ENCODE data around the gene PLGLB2.
"Not testable (repeated sequence)": the region's sequence is repeated elsewhere in the genome, so short reads cannot be mapped to it uniquely, and the experiment has no call there.

PLGLB2 gene

DNA sequence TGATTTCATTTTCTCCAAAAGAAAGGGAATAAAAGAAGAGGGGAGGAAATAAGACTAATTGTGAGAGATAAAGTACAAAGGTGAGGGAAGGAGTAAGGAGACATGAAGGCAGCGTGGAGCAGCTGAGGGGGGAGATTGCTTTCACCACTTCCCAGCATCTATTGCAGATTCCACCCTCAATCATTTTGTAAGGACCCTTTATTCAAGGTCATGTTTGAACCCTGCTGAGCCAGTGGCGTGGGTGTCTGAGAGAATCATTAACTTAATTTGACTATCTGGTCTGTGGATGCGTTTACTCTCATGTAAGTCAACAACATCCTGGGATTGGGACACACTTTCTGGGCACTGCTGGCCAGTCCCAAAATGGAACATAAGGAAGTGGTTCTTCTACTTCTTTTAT is at the start of gene PLGLB2:
TSS of gene PLGLB2 (plus strand) at position 297 of the 400 bp plus-strand sequence. CDS start at position 364, 67 bp downstream.
- not testable (repeated sequence) for DNase-seq

- DNase-seq: not testable (repeated sequence)
Observed at GRCh38 chr2:87704572-87705323, 43.1 kb upstream of the PLGLB2 start.

- not testable (repeated sequence) for DNase-seq
Observed at GRCh38 chr2:87708368-87708767, 39.5 kb upstream of the PLGLB2 start.

DNA sequence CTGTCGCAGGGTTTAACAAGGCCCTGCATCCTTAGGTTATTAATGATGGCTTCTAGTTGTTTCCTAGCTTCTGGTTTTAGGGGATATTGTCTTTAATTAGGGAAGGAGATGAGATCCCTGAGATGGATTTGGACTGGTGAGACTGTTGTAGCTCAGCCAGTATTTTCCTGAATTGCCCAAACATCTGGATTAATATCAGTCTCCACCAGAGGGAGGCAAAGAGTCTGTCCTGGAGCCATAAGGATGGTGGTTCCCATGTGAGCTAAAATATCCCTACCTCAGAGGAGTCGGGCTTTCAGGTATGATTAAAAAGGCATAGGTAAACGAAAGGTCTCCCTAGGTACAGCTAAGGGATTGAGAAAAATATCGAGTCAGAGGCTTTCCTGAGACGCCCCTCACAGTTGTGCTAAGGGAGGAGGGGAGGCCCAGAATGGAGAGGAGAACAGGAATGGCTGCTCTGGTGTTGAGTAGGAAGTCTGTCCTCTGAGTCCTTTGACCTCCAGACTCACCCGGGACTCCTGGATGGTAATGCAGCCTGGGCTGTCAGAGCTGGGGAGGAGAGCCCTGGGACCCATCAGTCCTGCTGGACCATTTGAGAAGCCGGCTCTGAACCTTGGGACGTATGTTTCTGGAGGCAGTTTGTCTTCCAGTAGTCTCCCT is 19.8 kb upstream of the PLGLB2 start:
- not testable (repeated sequence) for DNase-seq

DNA sequence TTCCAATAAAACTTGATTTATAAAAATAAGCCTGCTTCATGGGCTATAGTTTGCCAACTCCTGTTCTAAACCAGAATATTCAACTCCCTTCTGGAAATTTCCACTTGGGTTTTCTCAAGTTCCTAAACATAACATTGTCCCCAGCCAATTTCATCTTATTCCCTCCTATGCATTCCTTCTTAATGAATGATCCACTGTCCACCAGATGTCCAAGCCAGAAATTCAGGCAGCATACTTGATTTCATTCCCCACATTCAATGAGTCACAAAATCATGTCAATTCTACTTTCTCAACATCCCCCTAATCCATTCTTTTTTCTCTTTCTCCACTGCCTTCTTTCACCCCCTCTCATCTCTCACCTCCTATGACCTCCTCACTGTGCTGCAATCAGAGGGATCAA is 7.0 kb upstream of the PLGLB2 start:
- DNase-seq: not testable (repeated sequence)

GRCh38 chr2:87742393-87743108 is 5.3 kb upstream of the PLGLB2 start:
- not testable (repeated sequence) for DNase-seq

GRCh38 chr2:87743638-87744037 is 4.2 kb upstream of the PLGLB2 start:
- not testable (repeated sequence) for DNase-seq

- not testable (repeated sequence) for DNase-seq
Observed at GRCh38 chr2:87745353-87745951, 2.4 kb upstream of the PLGLB2 start.

- not testable (repeated sequence) for DNase-seq
Observed at GRCh38 chr2:87748524-87748923, 637 bp downstream of the PLGLB2 start.

DNA sequence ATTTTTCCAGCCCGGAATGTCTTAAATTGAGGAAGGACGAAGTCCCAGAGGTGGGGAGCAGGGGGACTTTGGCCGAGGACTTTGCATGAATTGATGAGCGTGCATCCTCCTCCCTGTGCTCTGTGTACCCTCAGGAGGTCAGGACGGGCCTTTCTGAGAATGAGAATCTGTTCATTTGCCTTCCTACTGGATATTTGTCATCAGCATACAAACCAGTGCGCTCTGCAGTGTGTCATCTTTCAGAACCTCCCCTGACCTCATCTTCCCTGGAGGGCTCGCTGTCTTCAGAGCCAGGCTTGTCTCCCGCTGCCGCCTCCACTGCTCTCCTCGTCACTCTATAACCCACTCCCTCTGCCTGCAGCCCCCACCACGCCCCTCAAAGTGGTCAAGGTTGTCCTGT is 2.7 kb downstream of the PLGLB2 start:
- not testable (repeated sequence) for DNase-seq

GRCh38 chr2:87754759-87755158 is 6.9 kb downstream of the PLGLB2 start:
- DNase-seq: not testable (repeated sequence)

All from amniotic stem cell (primary cell).